GM12878 (cell line): Measurements from ENCODE around the gene OR52N1.

Experiments
- BCL11A ChIP-seq: IDR thresholded peaks from 2 replicates; pipeline ENCODE4 v1.6.1; 2011; ENCODE audit warnings: low read depth, low read length
- BRCA1 ChIP-seq: IDR thresholded peaks from 2 replicates; pipeline ENCODE4 v1.6.1; 2011; ENCODE audit warnings: low read depth, low read length, improper control_type of control experiment
- HDAC2 ChIP-seq: fragments of 200-600 bp; sonication (generic); IDR thresholded peaks from 2 replicates; pipeline ENCODE4 v1.6.1; 2017
- MAX ChIP-seq: IDR thresholded peaks from 2 replicates; pipeline ENCODE4 v1.6.1; 2012; ENCODE audit warnings: low read depth, low read length, improper control_type of control experiment
- POLR2A ChIP-seq: IDR thresholded peaks from 2 replicates; pipeline ENCODE4 v1.6.1; 2011; ENCODE audit warnings: low read depth, mild to moderate bottlenecking, low read length
- ZNF24 ChIP-seq: fragments of 450-650 bp; IDR thresholded peaks from 2 replicates; pipeline ENCODE4 v1.6.1; 2017; ENCODE audit warnings: antibody characterized with exemption, mild to moderate bottlenecking
- TF ChIP-seq, protein P1 (sequence below): fragments of 450-650 bp; IDR thresholded peaks from 2 replicates; pipeline ENCODE4 v1.6.1; 2017; ENCODE audit warnings: mild to moderate bottlenecking
- TF ChIP-seq, protein P2 (sequence below): IDR thresholded peaks from 2 replicates; pipeline ENCODE4 v1.6.1; 2012; ENCODE audit warnings: low read depth, low read length, improper control_type of control experiment
- TF ChIP-seq, protein P3 (sequence below), 3 experiments: IDR thresholded peaks in 2 of 3; conservative IDR thresholded peaks in 1 of 3; 2 replicates each; pipeline ENCODE4 v1.5.1; 2011; ENCODE audit warnings: low read depth in 3 of 3, low read length in 3 of 3, mild to moderate bottlenecking in 3 of 3, control low read depth in 2 of 3, moderate library complexity in 2 of 3, inconsistent platforms in 1 of 3, mixed read lengths in 1 of 3; ENCODE audit not compliant: control insufficient read depth in 2 of 3, insufficient read depth in 1 of 3; ENCODE audit errors: extremely low read depth in 1 of 3

GRCh38 chr11:5746614-5747013, 44.5 kb downstream of the OR52N1 start:
- TF ChIP-seq, protein P1, sequence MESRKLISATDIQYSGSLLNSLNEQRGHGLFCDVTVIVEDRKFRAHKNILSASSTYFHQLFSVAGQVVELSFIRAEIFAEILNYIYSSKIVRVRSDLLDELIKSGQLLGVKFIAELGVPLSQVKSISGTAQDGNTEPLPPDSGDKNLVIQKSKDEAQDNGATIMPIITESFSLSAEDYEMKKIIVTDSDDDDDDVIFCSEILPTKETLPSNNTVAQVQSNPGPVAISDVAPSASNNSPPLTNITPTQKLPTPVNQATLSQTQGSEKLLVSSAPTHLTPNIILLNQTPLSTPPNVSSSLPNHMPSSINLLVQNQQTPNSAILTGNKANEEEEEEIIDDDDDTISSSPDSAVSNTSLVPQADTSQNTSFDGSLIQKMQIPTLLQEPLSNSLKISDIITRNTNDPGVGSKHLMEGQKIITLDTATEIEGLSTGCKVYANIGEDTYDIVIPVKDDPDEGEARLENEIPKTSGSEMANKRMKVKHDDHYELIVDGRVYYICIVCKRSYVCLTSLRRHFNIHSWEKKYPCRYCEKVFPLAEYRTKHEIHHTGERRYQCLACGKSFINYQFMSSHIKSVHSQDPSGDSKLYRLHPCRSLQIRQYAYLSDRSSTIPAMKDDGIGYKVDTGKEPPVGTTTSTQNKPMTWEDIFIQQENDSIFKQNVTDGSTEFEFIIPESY: no peak
- TF ChIP-seq, protein P2, sequence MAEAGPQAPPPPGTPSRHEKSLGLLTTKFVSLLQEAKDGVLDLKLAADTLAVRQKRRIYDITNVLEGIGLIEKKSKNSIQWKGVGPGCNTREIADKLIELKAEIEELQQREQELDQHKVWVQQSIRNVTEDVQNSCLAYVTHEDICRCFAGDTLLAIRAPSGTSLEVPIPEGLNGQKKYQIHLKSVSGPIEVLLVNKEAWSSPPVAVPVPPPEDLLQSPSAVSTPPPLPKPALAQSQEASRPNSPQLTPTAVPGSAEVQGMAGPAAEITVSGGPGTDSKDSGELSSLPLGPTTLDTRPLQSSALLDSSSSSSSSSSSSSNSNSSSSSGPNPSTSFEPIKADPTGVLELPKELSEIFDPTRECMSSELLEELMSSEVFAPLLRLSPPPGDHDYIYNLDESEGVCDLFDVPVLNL: no peak
- TF ChIP-seq BRCA1 (no peak), ZNF24 (no peak), MAX (no peak), HDAC2 (no peak), BCL11A (no peak), POLR2A (no peak)
- TF ChIP-seq, protein P3, sequence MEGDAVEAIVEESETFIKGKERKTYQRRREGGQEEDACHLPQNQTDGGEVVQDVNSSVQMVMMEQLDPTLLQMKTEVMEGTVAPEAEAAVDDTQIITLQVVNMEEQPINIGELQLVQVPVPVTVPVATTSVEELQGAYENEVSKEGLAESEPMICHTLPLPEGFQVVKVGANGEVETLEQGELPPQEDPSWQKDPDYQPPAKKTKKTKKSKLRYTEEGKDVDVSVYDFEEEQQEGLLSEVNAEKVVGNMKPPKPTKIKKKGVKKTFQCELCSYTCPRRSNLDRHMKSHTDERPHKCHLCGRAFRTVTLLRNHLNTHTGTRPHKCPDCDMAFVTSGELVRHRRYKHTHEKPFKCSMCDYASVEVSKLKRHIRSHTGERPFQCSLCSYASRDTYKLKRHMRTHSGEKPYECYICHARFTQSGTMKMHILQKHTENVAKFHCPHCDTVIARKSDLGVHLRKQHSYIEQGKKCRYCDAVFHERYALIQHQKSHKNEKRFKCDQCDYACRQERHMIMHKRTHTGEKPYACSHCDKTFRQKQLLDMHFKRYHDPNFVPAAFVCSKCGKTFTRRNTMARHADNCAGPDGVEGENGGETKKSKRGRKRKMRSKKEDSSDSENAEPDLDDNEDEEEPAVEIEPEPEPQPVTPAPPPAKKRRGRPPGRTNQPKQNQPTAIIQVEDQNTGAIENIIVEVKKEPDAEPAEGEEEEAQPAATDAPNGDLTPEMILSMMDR (IDR thresholded peaks at IDR 0.05 in 2 of 3, conservative IDR thresholded peaks at IDR 0.05 in 1 of 3; ENCODE audit: control insufficient read depth in 2 of 3, extremely low read depth in 1 of 3, insufficient read depth in 1 of 3, low read depth in 3 of 3, low read length in 3 of 3): no peak
